Measurements from ENCODE around the gene DCLK1.

DCLK1 gene

DNA sequence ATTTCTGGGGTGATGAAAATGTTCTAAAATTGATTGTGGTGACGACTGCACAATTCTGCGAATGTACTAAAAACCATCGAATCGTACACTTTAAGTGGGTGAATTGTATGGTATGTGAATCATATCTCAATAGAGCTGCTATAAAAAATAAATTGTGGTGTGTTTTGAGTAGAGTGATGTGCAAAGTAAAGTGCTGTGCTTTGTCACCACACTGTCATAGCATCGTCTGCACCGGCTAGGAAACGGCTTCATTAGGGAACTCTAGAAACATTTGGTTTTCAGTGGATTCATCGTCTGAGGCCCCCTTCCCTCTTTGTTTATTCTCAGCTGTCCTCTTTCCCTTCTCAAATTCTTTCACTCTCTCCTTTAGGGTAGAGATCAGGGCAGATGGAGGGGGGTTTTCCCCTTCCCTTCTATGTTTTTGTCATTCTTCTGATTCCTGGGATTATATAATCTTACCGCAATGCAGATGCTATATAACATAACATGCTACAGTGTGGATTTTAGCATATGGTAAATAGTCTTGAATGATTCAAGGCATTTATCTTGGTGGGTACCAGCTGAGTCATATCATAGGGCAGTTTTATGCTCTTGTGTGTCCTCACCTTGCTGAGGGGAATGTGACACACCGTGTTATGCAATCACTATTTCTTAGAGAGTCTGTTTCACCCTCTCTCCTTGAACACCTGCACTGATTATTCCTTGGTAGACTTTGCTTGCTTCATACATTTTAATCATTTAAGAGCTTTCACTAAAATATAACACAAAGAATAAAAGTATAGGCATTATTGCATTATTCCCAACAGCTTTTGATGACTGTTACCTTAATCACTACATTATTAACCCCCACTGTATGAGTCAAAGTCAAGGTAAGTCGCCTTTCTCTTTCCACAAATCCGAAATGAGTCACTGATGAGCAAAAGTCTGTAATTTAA lies 239.4 kb downstream of the DCLK1 start:
- DNase-seq, result no peak

DNA sequence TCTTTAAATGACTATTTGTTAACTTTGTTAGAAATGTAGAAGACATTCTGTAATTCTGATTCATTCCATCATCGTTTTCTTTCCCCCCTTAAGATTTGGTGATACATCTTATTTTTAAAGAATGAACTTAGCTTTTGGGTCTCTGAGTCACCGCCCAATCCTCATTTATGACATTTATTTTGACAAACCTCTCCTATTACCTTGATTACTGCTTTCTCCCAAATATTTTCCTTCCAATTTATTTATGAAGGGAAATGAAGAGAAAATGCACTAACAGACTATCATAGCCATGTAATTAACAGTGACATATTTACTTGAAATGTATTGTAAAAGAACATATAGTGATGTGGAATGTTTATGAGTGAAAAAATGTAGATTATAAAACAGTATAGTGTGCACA lies 241.6 kb downstream of the DCLK1 start:
- no peak for DNase-seq

DNA sequence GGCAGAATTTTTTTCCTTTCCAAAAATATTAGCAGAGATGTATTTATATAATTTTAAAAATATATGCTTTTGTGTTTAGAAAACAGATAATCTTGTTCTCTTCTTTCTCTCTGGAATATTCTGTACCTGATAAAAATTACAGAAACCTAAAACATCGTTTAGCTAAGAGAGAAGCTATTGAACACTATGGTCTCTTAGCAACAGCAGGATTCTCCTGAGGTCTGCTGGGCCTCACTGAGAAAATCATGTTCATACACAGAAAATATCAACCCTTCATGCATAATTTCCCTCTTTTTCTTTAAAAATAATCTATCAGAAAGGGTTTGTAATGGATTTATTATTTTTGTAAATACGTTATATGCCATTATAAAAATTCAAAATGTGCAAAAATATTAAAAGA lies 242.2 kb downstream of the DCLK1 start:
- no peak for DNase-seq

DNA sequence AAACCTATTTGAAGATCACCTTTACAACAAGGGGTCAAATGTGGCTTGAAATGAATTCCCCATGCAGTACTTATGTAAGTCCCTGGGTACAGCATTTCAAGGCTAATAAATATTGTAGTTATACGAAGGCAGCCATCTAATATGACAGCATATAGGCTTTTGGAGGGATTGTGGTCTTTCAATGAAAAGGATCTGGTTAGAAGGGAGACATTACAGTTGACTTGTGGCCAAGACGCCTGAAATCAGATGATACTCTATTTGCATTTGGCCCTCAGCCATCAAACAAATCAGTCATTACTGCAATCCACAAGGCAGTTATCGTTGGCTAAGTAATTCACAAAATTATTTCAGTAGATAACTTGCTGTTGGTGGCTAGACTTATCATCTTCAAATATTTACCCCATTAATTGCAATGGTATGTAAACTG lies 242.7 kb downstream of the DCLK1 start:
- DNase-seq, result no peak

DNA sequence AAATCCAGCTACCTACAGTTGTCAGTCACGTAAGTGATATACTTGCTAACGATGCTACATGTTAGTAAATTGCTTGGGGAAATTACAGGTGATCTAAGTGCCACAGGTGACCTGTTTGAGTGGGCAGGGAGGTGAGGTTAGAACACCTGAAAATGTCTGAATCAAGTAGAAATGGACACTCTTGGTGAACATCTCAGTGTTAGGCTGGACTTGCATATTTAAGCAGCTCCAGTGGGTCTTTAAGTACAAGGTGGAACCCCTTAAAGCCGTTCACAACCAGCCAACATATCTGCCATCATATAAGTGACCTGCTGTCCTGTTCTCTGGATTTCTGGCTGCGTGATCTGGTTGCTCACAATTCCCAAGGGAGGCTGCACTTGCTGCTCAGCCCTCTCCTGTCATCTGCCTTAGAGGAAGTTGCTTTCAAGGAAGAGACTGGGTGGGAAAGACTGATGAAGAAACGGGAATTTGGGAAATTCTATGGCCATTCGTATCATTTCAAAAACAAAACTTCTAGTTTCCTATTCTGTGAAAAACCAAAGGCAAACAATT lies 244.0 kb downstream of the DCLK1 start:
- DNase-seq, result no peak

DNA sequence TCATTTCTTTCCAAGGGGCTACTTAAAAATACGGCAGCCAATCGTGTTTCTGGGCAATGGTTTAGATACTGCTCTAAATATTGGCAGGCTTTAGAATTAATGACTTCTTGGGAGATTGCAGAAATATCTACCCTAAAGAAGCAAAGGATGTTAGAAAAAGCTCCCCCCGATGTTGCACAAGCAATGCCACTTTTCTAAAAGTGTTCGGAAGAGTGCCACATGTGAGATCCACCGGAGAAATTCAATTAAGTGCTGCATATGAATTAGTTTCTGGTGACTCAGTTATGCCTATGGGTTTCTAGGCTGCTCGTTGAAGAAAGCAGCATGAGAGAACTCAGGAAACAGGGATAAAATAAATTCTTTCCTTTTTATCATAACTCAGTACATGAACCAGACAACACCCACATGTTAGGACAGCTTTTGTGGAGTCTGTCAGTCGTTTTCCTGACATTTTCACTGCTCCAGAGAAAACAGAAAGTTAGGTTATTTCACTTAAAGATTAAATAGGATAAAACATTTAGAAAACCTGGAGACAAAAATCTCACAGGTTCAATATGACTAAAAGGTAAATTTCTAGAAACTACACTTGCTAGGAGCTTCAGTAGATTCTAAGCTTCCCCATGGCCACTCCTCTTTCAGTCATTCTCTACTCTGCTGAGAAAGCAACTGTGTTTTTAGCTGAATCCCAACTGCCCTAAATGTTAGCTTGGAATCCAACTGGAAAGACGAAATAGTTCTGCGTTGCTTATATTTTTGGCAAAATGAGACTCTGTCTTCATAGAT lies 244.7 kb downstream of the DCLK1 start:
- DNase-seq, result no peak

DNA sequence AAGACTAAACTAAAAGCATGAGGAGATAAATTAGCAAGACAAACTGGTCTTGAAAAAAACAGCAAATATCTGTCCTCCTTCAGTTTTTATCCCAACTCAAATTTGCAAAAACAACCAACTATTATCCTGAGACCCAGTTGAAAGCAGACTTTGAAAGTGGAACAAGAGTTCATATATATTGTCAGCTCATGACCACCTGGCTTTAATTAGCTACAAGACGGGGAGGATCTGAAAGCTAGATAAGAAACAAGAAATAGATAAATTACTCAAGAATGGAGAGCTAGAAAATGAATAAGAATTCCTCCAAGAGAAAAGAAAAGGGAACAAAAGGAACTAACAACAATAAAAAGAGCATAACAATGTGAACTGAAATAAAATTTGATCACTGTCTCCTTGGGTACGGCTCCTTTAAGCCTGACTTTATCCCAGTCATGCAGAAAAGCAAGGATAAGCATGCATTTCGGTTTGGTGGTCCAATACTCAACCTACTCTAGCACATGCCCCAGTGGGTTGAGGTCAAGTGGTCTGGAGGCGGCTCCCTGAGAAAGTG lies 246.9 kb downstream of the DCLK1 start:
- no peak for DNase-seq

DNA sequence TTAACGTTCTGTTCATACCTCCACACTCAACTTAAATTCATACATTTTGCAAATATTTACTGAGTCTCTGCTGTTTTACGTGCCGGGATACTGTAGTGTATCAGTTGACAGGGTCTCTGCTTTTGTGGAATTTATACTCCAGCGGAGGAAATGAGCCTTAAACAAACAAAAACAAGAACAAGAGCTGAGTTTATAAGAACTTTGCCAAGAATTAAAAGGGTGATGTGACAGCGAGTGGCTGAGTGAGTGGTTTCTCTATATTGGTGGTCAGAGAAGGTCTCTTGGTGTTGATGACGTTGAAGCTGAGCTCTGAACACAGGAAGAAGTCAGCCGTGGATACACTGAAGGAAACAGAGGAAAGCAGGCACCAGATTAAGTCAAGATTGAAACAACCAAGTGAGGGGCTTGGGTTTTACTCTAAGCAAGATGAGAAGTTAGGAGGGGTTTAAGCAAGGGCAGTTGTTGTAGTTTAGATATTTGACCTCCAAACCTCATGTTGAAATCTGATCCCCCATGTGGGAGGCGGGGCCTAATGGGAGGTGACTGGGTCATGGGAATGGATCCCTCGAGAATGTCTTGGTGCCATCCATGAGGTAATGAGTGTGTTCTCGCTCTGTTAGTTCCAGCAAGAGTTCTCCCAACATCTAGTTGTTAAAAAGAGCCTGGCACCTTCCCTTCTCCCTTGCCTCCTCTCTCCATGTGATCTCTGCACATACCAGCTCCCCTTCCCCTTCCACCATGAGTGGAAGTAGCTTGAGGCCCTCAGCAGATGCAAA lies 248.3 kb downstream of the DCLK1 start:
- DNase-seq, result no peak

DNA sequence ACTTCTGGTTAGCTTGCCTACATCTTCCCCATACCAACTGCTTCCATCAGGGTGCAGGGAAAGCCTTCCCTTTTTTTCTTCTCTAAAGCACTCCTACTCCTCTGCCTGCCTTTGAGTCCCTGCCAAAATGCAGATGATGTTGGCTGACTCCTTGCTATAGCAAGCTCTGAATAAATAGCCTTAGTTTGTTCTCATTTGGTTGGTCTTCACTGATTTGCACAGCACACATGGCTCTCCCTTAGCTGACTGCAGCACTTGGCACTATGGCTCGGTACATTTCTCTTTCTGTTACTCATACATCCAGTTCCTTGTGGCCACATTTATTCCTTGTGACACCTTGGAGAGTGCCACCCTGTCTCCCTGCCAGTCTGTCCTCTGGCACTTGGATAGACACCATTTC lies 249.8 kb downstream of the DCLK1 start:
- no peak for DNase-seq

DNA sequence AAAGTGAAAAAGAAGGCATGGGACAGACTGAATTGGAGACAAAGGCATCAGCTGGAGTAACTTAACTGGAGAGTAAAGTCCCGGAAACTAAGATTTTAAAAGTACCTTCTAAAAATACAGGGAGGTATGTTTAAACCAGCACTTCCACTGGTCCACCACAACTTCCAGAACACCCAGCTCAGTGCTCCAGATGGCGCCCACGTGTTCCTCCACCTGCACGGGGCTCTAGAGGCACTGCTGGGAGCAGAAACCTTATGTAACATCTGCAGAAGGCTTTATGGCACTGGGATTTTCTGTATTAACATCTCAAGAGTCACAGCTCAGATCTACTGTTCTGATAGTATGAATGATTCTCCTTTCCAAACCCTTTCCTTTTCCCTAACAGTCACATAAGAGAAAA lies 252.1 kb downstream of the DCLK1 start:
- no peak for DNase-seq

DNA sequence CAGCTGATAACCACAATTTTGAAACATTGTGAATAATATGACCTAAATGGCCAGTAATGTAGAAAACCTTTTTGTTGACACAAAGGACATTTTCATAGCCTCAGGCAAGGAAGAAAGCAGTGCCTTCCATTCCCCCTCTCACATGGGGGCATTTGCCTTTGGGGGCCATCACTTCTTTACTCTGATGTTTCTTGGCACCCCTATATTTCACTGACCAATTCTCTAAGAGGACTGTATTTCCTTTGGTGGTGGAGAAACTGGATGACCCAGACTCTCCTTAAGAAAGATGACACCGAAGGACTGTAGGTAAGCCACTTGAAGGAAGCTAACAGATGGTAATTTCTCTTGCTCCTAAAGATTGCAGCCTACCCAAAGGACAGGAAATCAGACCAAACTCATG lies 254.6 kb downstream of the DCLK1 start:
- DNase-seq, result no peak

DNA sequence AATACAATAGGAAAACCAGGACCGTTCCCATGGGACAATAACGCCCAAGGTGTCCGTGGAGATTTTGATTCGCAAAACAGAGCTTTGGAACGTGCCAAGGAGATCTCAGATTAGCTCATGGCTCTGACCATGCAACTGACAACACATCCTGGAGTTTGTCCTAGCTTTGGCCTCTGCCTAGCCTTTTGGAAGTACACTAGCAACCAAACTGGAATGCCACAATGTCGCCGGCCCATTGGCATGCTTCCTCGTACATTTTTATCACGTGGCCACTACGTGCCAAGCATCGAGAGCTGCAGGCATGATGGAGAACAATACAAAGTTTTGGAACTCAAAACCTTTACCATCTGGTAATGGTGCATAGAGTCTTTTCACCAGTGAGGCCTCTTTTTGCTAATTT lies 256.5 kb downstream of the DCLK1 start:
- DNase-seq, result no peak

DNA sequence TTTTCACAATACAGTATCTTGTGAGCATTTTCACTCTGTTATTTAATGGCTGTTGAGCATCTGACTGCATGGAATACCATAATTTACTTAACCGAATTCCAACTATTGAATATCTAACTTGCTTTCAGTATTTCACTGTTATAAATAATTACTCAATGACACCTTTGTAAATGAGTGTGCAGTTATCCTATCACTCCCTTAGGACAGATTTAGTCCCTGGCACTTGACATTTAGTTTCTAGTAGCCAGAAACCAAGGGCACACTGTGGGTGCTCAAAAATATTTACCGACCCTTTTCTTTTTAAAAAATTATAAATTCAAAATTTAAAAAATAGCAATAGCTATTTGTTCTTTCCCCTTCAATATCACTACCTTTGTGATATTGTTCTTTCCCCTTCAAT lies 258.8 kb downstream of the DCLK1 start:
- no peak for DNase-seq

DNA sequence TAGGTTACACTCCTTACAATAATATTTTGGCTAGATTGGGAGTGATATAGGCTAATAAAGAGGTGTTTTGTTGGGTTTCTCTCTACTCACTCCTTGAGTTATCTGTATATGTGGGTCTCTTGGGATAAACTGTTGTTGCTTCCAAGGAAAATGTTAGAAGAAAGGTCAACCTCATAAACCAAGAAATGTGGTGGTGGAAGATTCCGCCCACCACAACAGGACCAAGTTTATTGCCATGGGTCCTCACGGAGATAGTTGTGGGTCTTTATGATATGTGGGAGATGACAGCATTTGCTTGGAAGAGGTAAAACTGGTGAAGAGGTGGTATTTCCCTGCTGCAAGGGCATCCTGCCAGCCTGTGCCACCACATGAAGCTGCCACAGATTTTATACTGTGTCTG lies 259.6 kb downstream of the DCLK1 start:
- DNase-seq, result no peak

DNA sequence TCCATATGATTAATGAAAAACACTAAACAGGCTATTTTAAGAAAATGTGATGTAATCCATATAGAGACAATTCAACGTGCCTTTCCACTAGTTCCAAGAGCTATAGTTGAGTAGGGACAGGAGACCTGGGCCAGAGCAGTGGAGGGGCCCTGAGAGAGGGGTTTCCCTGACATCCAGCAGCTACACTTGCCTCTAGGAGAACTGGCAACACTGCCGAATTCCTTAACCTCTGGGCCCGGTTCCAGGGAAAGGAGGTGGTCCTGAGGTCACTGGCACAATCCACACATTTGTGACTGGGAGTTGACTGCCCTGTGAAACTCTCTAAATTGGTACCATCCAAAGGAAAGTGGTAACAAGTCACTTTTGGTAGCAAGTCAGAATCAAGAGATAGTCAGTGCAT lies 264.4 kb downstream of the DCLK1 start:
- no peak for DNase-seq

DNA sequence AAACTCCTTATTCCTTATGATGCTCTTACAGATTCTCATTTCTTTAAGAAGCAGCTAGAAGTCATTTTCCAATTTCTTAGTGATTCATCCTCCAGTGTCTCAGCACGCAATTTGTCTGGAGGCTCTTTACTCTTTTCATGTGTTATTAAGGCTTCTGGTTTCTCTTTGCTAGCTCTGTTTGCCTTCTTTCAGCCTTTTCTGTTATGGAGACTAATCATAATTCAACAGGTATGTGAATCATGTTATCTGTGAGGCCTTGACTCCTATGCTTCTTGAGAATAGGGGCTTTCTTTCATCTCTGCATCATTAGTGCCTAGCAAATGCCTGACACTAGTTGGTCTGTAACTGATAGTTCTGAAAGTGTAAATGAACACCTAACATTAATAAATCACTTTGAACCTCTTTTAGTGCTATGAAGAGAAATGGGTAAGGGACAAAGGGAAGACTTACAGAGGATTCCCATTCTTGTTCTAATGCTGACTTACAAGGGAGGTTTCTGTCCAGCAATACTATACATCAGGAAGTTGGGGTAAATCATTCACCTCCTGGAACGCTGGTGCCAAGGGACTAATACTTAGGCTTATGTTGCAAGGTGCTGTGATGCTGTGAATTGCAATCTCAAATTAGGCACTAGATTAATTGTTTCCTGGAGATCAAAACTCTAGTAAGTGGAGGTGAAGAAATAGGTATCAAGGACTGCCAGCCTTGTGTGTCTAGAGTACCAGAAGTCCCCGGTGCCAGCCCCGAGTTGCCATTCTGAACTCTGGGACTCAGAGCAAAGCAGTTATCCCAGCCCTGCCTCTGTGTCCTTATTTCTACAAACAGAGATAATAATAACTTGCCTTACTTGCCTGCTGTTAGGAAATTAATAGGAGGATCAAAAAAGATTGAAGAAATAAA lies 265.6 kb downstream of the DCLK1 start:
- DNase-seq, result no peak

DNA sequence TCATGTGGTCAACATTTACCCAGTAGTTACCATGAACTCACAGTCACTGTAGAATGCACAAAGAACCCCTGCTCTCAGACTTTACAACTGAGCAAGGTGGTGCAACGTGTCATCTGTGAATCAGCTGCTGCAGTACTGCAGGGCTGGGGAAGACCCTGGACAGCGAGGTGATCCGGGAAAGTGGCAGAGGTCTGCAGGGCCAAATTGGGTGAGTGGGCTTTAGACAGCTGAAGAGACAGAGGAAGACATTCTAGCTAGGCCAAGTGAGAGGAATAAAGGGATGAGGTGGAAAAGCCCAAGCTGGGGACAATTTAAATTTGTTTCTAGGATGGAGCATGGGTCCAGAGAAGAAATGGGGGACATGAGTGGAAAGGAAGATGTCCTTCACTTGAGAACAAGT lies 270.5 kb downstream of the DCLK1 start:
- DNase-seq, result no peak

DNA sequence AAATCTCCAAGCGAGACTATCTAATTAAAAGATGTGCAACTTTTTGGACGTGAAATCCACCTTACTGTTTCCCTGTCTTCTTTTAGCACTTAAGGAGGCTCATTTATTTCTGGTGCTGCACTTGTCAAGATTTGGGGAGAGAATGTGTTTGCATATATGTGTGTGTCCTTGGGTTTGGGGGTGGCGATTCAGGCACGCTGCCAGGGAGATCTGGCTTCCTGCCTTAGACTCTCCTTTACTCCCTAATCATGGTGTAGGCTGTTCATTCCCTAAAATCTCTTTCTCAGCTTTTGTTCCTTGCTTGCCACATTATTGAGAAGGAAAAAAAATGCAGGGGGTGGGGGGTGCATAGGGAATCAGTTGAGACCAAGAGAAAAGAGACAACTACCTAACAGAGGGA lies 271.2 kb downstream of the DCLK1 start:
- DNase-seq, result no peak

DNA sequence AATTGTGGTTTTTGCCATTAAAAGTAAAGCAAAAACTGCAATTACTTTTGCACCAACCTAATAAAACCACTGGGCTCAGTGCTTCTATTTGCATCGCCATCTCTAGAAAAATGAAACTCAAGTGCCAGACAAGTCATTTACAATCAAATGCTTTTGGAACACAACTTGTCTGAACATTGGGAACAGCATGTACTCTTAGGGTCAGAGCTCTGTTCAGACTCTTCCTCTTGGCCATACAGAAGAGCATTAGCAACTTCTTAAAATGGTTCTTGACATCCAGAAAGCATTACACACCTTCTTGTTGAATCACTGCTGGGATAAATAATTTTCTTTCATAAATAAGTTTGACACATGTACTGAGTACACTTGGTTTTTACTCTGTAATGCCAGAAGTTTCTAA lies 272.5 kb downstream of the DCLK1 start:
- no peak for DNase-seq

DNA sequence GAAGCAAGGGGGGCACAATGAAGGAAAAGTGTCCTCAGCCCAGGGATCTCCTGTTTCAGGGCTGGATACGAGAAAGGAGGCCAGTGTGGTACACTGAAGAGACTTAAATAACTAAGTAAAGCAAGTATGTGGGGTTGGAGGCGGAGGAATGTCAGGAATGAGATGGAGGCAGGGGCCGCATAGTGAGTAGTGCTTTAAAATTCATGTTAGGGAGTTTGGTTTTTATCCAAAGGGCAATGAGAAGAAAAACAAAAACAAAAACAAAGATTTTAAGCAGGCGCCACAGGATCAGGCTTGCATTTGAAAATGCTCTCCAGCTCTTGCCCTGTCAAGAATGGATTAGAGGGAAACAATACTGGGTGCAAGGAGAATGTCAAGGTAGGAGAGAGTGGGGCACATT lies 273.4 kb downstream of the DCLK1 start:
- DNase-seq, result no peak

DNA sequence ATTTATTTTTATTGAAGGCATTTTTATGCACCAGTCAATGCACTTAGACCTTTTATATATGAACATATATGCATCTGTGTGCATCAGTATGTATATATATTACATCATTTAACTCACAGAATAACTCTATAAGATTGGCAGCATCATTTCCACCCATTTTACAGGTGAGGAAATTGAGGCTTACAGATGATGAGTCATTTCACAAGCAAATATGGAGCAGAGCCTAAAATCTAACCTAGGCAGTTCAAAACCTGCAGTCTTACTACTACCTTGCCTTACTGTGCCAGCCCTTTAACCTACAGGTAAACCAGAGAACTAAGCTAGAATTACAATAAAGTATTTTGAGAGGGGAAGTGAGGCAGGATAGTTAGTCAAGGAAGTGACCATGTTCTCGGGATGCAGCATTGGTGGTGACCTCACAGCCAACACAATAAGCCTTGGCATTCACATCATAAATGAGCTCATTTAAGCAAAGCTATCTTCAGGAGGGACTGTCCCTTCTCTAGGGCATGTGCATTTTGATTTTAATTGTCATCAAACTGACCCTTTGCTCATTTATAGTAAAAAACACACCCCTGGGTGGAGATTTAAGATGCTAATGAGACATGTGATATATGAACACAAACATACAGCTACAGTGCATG lies 274.3 kb downstream of the DCLK1 start:
- DNase-seq, result no peak

Measured in right forelimb (tissue), 1 donor.